Measurements from ENCODE around the gene KRTAP10-1. TPM values are rescaled to one million over a fixed set of nuclear protein-coding genes. Genes with fewer than 3 reads are reported as not detected.

Gene KRTAP10-1
- total and polyA plus RNA-seq, 4 donors, result not detected

DNA sequence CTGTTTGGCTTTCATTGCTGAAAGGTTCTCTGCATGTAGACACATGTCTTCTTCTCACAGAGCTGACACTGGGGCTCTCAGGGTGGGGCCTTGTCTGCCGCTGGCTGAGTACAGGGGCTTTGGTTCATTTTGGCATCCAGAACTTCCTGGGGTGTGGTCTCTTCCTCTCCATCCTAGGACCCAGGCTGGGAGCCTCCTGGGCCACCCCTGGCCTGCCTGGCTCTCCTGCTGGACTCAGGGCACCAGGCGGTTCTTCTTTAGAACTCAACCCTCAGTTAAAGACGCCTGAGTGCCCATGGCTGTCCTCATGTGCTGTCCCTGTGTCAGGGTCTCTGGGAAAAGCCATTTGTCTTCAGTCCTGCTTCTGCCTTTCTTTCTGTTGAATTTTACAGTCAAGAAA is 45.9 kb upstream of the KRTAP10-1 start:
- no peaks in the 10 kb centered on the region for H3K27me3 ChIP-seq (ENCODE audit: control insufficient read depth in 4 of 4, insufficient read depth in 4 of 4, low read length in 3 of 4)
- no peaks in the 10 kb centered on the region for H3K36me3 ChIP-seq (ENCODE audit: control insufficient read depth in 4 of 4, insufficient read depth in 3 of 4, low read depth in 1 of 4, low read length in 3 of 4)
- DNase-seq (ENCODE audit: low spot score), result no peak
- H3K4me3 ChIP-seq (ENCODE audit: low read depth in 1 of 3, low read length in 3 of 3), result no peak overlapping the region
- H3K27ac ChIP-seq (ENCODE audit: low read depth in 1 of 2, low read length in 2 of 2), result no peak overlapping the region
- H3K9me3 ChIP-seq (ENCODE audit: control insufficient read depth in 4 of 4, low read length in 3 of 4), result peaks cover 0 to 9% (median under 1%) of the 10 kb centered on the region in 4 donors
- WGBS, result 87% methylated on average over 3 of the region's 3 CpGs
- no peaks in the 10 kb centered on the region for H3K4me1 ChIP-seq (ENCODE audit: control insufficient read depth in 4 of 4, insufficient read depth in 4 of 4, low read length in 3 of 4)
- TF ChIP-seq, protein P1, sequence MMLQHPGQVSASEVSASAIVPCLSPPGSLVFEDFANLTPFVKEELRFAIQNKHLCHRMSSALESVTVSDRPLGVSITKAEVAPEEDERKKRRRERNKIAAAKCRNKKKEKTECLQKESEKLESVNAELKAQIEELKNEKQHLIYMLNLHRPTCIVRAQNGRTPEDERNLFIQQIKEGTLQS (IDR thresholded peaks at IDR 0.05), result no peak
- TF ChIP-seq RAD21 (IDR thresholded peaks at IDR 0.05), result no peak
- no peak for TF ChIP-seq HNF4G (IDR thresholded peaks at IDR 0.05)
- no peak for TF ChIP-seq FOXA1 (IDR thresholded peaks at IDR 0.05)
- no peak for TF ChIP-seq EGR1 (IDR thresholded peaks at IDR 0.05; ENCODE audit: low read depth in 2 of 2)
- no peak overlapping the region for H3K9ac ChIP-seq (ENCODE audit: low read depth in 1 of 2, low read length in 2 of 2)

DNA sequence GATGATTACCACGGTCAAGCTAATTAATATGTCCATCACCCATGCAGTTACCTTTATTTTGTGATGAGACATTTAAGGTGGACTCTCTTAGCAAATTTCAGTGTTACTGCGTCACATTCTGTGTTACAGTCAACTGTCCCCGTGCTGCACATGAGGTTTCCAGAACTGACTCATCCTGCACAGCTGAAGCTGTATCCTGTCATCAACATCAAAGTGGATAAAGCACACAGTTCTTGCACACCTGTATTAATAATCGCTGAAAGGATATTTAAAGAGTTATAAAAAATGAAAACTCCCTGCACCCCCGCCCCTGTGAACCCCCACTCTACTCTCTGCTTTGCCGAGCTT is 43.8 kb upstream of the KRTAP10-1 start:
- peaks cover 0 to 9% (median under 1%) of the 10 kb centered on the region in 4 donors for H3K9me3 ChIP-seq (ENCODE audit: control insufficient read depth in 4 of 4, low read length in 3 of 4)
- TF ChIP-seq GABPA (IDR thresholded peaks at IDR 0.05 in 1 of 2, conservative IDR thresholded peaks at IDR 0.05 in 1 of 2) (no peak), JUND (IDR thresholded peaks at IDR 0.05) (no peak), YY1 (IDR thresholded peaks at IDR 0.05) (no peak), FOXA2 (IDR thresholded peaks at IDR 0.05) (no peak), EGR1 (IDR thresholded peaks at IDR 0.05; ENCODE audit: low read depth in 2 of 2) (no peak), TAF1 (conservative IDR thresholded peaks at IDR 0.05) (no peak), FOXA1 (IDR thresholded peaks at IDR 0.05) (no peak), RXRA (IDR thresholded peaks at IDR 0.05) (no peak), HNF4A (conservative IDR thresholded peaks at IDR 0.05) (no peak), RAD21 (IDR thresholded peaks at IDR 0.05) (no peak), SP1 (IDR thresholded peaks at IDR 0.05) (no peak), HNF4G (IDR thresholded peaks at IDR 0.05) (no peak), NR2F2 (IDR thresholded peaks at IDR 0.05) (no peak)
- TF ChIP-seq, protein P2, sequence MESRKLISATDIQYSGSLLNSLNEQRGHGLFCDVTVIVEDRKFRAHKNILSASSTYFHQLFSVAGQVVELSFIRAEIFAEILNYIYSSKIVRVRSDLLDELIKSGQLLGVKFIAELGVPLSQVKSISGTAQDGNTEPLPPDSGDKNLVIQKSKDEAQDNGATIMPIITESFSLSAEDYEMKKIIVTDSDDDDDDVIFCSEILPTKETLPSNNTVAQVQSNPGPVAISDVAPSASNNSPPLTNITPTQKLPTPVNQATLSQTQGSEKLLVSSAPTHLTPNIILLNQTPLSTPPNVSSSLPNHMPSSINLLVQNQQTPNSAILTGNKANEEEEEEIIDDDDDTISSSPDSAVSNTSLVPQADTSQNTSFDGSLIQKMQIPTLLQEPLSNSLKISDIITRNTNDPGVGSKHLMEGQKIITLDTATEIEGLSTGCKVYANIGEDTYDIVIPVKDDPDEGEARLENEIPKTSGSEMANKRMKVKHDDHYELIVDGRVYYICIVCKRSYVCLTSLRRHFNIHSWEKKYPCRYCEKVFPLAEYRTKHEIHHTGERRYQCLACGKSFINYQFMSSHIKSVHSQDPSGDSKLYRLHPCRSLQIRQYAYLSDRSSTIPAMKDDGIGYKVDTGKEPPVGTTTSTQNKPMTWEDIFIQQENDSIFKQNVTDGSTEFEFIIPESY (IDR thresholded peaks at IDR 0.05), result no peak
- TF ChIP-seq, protein P3, sequence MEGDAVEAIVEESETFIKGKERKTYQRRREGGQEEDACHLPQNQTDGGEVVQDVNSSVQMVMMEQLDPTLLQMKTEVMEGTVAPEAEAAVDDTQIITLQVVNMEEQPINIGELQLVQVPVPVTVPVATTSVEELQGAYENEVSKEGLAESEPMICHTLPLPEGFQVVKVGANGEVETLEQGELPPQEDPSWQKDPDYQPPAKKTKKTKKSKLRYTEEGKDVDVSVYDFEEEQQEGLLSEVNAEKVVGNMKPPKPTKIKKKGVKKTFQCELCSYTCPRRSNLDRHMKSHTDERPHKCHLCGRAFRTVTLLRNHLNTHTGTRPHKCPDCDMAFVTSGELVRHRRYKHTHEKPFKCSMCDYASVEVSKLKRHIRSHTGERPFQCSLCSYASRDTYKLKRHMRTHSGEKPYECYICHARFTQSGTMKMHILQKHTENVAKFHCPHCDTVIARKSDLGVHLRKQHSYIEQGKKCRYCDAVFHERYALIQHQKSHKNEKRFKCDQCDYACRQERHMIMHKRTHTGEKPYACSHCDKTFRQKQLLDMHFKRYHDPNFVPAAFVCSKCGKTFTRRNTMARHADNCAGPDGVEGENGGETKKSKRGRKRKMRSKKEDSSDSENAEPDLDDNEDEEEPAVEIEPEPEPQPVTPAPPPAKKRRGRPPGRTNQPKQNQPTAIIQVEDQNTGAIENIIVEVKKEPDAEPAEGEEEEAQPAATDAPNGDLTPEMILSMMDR (IDR thresholded peaks at IDR 0.05; ENCODE audit: low read depth, low read length, missing input control), result no peak
- TF ChIP-seq, protein P4, sequence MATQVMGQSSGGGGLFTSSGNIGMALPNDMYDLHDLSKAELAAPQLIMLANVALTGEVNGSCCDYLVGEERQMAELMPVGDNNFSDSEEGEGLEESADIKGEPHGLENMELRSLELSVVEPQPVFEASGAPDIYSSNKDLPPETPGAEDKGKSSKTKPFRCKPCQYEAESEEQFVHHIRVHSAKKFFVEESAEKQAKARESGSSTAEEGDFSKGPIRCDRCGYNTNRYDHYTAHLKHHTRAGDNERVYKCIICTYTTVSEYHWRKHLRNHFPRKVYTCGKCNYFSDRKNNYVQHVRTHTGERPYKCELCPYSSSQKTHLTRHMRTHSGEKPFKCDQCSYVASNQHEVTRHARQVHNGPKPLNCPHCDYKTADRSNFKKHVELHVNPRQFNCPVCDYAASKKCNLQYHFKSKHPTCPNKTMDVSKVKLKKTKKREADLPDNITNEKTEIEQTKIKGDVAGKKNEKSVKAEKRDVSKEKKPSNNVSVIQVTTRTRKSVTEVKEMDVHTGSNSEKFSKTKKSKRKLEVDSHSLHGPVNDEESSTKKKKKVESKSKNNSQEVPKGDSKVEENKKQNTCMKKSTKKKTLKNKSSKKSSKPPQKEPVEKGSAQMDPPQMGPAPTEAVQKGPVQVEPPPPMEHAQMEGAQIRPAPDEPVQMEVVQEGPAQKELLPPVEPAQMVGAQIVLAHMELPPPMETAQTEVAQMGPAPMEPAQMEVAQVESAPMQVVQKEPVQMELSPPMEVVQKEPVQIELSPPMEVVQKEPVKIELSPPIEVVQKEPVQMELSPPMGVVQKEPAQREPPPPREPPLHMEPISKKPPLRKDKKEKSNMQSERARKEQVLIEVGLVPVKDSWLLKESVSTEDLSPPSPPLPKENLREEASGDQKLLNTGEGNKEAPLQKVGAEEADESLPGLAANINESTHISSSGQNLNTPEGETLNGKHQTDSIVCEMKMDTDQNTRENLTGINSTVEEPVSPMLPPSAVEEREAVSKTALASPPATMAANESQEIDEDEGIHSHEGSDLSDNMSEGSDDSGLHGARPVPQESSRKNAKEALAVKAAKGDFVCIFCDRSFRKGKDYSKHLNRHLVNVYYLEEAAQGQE (IDR thresholded peaks at IDR 0.05), result no peak
- TF ChIP-seq, protein P1 (IDR thresholded peaks at IDR 0.05), result no peak
- TF ChIP-seq, protein P5, sequence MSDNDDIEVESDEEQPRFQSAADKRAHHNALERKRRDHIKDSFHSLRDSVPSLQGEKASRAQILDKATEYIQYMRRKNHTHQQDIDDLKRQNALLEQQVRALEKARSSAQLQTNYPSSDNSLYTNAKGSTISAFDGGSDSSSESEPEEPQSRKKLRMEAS (IDR thresholded peaks at IDR 0.05), result no peak
- 81% methylated on average over 6 of the region's 6 CpGs for WGBS
- H3K4me1 ChIP-seq (ENCODE audit: control insufficient read depth in 4 of 4, insufficient read depth in 4 of 4, low read length in 3 of 4), result peaks cover 0 to 6% (median 0%) of the 10 kb centered on the region in 4 donors
- H3K27me3 ChIP-seq (ENCODE audit: control insufficient read depth in 4 of 4, insufficient read depth in 4 of 4, low read length in 3 of 4), result no peaks in the 10 kb centered on the region
- H3K27ac ChIP-seq (ENCODE audit: low read depth in 1 of 2, low read length in 2 of 2), result no peak overlapping the region
- DNase-seq (ENCODE audit: low spot score), result no peak
- H3K9ac ChIP-seq (ENCODE audit: low read depth in 1 of 2, low read length in 2 of 2), result no peak overlapping the region
- H3K36me3 ChIP-seq (ENCODE audit: control insufficient read depth in 4 of 4, insufficient read depth in 3 of 4, low read depth in 1 of 4, low read length in 3 of 4), result no peaks in the 10 kb centered on the region
- no peak overlapping the region for H3K4me3 ChIP-seq (ENCODE audit: low read depth in 1 of 3, low read length in 3 of 3)

Data from liver (tissue), 9 donors.